ELR (cell line): Measurements from ENCODE around the gene PRAC2.
A peak's percentile ranks its signal among the peaks of the same experiment; 100 is the strongest.

ENCODE experiments used
- DNase-seq: peaks from one replicate; pipeline ENCODE4 v3.0.0-alpha.2; 2015; ENCODE audit warnings: low read depth

The PRAC2 gene

GRCh38 chr17:48734333-48735061 is 11.5 kb downstream of the PRAC2 start:
- no peak for DNase-seq

DNA sequence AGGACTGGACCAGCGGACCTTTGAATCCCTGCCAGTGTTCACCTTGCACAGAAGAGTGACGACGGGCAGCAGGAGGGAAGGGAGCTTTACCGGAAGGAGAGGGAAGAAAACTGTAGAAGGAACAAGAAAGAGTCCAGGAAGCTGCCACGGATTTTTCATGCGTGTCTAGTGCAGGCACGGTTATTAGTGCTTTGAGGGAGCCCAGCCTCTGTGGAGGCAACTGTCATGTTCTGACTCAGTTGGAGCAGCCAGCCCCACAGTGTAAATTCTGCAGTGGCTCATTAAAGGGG is 12.0 kb downstream of the PRAC2 start:
- no peak for DNase-seq

DNA sequence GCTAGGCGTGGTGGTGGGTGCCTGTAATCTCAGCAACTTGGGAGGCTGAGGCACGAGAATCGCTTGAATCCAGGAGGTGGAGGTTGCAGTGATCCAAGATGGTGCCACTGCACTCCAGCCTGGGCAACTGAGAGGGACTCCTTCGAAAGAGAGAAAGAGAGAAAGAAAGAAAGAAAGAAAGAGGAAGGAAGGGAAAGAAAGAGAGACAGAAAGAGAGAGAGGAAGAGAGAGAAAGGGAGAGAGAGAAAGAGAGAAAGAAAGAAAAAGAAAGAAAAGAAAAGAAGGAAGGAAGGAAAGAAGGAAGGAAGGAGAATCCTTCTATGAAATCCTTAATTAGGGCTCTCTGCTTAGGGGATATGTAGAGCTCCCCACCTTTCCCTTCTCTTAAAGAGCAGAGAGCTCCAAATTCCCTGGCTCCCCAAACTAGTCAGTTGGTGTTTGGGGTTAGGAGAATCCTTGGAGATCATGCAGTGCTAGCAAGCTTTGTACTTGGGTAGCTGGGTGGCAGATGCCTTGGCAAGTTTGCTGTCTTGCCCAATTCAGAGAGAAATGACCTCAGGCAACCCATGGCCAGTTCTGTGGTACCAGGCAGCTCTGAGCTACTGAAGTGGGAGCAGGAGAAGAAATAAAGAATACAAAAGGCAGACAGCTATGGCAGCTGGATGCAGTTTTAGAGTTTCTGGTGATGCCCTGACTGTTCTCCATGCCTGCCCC is 14.5 kb downstream of the PRAC2 start:
- DNase-seq: no peak

DNA sequence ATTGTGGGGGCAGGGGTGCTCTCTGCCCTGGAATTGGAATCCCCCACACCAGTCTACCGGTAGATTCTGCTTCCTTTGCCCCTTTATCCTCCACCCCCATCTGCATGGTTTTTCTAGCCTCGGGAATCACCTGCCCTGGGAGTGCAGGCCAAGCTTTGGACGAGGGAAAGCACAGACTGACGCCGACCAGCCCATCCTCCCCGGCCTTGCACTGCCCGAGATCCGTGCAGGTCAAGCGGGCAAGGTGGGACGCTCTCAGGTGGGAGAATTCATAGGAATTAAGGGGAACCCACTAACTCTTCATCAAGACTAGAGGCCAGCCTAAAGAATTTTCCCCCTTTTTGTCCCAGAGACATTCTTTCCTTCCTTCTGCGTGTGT is 15.4 kb downstream of the PRAC2 start:
- no peak for DNase-seq

DNA sequence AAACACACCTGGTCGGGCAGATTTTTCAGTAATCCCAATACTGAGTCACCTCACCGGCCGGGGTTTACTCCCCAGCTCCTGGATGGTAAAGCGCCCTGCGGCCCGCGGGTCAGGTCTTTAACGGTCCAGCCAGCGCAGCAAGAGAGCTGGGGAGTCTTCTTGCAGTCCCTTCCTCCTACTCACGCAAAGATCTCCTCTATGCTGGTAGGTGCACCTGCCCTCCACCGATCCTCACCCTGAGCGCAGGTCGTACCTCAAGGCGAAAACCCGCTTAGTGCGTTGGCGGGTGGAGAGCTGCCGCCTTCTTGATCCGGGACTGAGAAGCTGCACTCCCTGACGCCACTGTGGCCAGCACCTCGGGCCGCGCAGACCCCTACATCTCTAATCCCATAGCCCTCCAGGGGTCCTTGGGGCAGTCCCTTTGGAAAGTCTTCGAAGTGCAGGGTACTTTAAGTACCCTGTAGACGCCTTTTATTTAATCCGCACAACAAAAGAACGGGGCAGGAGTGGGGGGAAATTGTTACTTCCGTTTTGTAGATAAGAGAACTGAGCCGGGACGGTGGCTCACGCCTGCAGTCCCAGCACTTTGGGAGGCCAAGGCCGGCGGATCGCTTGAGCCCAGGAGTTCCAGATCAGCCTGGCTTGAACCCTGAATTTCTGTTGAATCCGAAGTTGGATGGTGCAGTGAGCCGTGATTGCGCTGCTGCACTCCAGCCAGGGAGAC is 16.0 kb downstream of the PRAC2 start:
- DNase-seq: no peak

DNA sequence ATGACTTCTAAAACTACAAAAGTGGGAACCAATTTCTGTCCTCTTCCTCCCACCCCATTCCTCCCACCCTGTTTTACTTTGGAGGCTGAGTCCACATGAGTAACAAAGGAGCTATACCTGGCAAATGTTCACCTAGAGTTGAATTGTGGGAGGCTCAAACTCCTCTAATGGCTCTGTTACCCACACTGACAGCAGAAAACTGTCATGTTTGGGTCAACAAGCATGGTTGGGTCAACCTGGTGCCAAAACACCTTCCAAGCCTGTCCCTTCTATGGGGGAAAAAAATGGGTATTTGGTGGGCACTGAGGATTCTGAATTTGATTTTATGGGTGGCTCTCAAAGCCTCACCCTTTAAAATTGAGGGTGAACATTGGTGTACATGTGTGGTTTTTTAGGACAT is 17.6 kb downstream of the PRAC2 start:
- DNase-seq: no peak

- no peak for DNase-seq
Measured at GRCh38 chr17:48745381-48746275, 22.6 kb downstream of the PRAC2 start.

- DNase-seq: no peak
Measured at GRCh38 chr17:48746916-48747444, 24.0 kb downstream of the PRAC2 start.

DNA sequence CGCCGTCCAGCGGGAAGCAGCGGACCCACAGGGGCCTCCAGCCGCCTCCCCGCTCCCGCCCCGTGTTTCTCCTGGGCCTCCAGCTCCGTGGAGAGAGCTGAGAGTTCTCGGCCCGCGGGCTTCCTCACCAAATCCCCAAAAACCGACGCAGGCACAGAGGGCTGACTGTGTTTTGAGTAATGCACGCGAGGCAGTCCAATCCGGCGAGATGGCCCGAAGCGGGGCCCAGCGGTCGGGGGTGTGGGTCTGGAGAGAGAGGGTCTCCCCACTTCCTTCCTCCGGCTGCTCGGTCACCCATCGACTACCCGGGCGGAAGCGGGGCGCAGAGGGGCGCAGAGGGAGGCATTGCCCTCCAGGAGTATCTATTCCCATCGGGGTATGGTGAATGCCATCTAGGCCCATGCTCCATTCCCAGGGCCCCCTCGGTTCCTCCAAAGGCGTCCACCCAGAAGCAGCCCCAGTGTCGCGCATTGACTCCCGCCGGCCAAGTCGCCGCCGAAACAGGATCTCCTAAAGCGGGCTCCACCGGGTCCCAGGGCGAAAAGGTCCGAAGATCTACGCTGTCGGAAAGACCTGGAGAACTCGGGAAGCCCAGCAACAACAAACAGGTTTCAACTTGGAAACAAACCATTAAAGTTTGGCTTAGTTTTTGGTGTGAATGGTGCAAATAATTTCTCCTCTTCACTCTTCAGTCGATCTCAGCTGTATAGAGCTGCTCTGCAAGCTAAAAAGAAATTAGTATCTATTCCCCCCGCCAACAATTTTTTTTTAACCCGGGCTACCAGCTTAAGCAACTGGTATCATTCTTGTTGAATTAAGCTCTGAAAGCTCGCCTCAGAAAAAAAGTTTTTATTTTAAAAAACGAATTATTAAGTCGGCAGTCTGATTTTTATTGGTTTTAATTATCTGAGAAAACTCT is 24.7 kb downstream of the PRAC2 start:
- no peak for DNase-seq

- DNase-seq: no peak
Measured at GRCh38 chr17:48748718-48749566, 26.0 kb downstream of the PRAC2 start.

GRCh38 chr17:48749621-48750553 is 26.9 kb downstream of the PRAC2 start:
- DNase-seq: no peak

DNA sequence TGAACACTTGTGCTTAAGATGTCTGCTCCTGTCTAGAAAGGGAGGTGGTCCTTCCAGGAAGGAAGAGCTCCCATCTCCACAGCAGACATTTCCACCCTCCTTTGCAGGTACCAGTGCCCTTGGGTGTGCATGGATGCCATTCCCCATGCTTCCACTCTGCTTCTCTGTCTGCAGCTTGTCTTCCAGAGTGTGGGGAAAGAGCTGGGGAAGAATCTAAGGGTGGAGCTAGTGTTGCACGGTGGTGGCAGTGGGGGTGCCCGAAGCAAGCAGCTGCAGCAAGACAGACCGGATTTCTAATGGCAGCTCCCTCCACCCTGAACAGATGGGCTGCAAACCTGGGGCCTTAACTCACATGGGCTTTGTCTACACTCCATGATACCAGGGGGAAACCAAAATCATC is 28.2 kb downstream of the PRAC2 start:
- no peak for DNase-seq

- DNase-seq: no peak
Measured at GRCh38 chr17:48751733-48752398, 28.9 kb downstream of the PRAC2 start.

GRCh38 chr17:48752399-48753288 is 29.7 kb downstream of the PRAC2 start:
- DNase-seq: no peak

DNA sequence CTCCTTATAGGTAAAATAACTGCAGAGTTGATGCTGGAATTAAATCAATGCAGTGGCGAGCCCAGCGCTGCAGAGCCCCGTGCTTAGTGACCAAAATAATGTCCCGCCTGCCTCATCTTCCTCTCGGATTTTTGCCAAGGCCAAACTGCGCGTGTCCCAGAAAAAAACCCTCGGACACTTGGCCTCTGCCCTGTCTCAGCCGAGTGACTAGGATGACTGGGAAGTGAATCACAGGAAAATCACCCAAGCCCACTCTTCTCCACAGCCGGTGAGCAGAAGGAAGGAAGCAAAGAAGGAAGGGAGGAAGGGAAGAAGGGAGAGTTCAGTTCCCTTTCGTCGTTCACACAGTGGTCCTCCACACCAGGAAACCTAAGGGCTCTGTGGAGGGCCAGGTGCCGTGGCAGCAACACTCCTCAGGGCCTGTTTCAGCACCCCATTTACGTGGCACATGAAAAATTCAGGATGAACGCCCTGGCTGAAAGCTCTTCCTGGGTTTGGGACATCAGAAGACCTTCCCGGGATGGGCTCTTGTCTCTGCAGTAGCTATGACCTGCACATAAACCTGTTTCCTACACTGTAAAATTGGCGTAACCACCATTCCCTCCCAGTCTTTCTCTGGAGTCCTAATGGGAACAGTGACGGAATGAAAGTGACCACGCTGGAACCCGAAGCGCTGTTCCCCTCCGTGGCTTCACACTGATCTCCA is 31.0 kb downstream of the PRAC2 start:
- DNase-seq: peak; percentile 64

- no peak for DNase-seq
Measured at GRCh38 chr17:48754500-48755261, 31.7 kb downstream of the PRAC2 start.
